ENCODE results near the gene PCBP3. TPM values are rescaled to one million over a fixed set of nuclear protein-coding genes. Genes with fewer than 3 reads are reported as not detected.

Gene PCBP3
- total RNA-seq, 1 experiment from 2014 or later: 1.4 TPM

DNA sequence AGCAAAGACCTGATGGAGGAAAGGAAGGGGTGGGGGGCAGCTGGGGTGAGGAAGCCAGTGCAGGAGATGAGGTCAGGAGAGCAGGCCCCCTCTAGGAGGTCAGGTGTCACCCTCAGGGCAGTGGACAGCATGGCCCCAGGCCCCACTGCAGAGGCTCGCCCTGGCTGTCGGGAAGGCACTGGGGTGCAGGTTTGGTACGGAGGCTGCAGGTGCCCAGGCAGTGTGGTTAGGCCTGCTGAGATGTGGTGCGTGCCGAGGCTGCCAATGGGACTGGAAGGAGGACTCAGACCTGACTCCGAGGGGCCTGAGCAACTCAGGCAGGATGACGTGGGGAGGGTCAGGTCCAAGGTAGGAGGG is 82.3 kb downstream of the PCBP3 start:
- BruUV-seq (replicated peaks): no TSS peak
- H3K36me3 Mint-ChIP-seq (ENCODE audit: insufficient read depth, unreplicated experiment): no peaks in the 10 kb centered on the region
- CTCF ChIA-PET: no interaction called here
- H3K27ac Mint-ChIP-seq (ENCODE audit: unreplicated experiment): no peak overlapping the region
- TF ChIP-seq CTCF (IDR thresholded peaks at IDR 0.05; ENCODE audit: unreplicated experiment): no peak
- no peaks in the 10 kb centered on the region for H3K9me3 Mint-ChIP-seq (ENCODE audit: low read depth, unreplicated experiment)
- intact Hi-C loops (cut with micrococcal nuclease; ENCODE audit: unreplicated experiment): no loop called here
- peaks cover 49% of the 10 kb centered on the region for H3K27me3 Mint-ChIP-seq (ENCODE audit: unreplicated experiment)
- no peaks in the 10 kb centered on the region for H3K4me1 Mint-ChIP-seq (ENCODE audit: low read depth, unreplicated experiment)
- no peak overlapping the region for H3K4me3 Mint-ChIP-seq (ENCODE audit: low read depth, unreplicated experiment)
- DNase-seq: no peak

GRCh38 chr21:45726438-45726837 is 82.9 kb downstream of the PCBP3 start:
- H3K4me1 Mint-ChIP-seq (ENCODE audit: low read depth, unreplicated experiment): no peaks in the 10 kb centered on the region
- no peak for TF ChIP-seq CTCF (IDR thresholded peaks at IDR 0.05; ENCODE audit: unreplicated experiment)

DNA sequence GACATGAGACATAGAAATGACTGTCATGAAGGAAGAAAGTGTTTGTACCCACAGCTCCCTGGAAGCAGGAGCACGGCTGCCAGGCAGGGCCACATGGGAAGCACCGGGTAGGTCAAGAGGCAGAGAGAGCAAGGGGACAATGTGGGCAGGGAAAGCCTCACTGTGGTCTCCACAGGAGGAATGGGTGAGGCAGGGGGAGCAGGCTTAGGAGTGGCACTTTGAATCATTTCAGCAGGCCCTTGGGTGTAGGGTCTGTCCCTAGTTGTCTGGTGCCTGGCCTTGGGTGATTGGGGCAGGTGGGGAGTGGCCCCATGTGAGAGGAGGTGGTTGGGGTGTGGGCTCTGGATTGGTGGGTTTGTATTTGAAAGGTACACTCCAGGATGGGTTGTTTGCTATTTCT is 83.9 kb downstream of the PCBP3 start:
- Mint-ChIP-seq H3K36me3 (ENCODE audit: insufficient read depth, unreplicated experiment) (no peaks in the 10 kb centered on the region), H3K4me3 (ENCODE audit: low read depth, unreplicated experiment) (no peak overlapping the region), H3K27me3 (ENCODE audit: unreplicated experiment) (peaks cover 58% of the 10 kb centered on the region), H3K4me1 (ENCODE audit: low read depth, unreplicated experiment) (no peaks in the 10 kb centered on the region), H3K27ac (ENCODE audit: unreplicated experiment) (no peak overlapping the region), H3K9me3 (ENCODE audit: low read depth, unreplicated experiment) (no peaks in the 10 kb centered on the region)
- BruUV-seq (replicated peaks): no TSS peak
- CTCF ChIA-PET: no interaction called here
- intact Hi-C loops (cut with micrococcal nuclease; ENCODE audit: unreplicated experiment): no loop called here
- TF ChIP-seq CTCF (IDR thresholded peaks at IDR 0.05; ENCODE audit: unreplicated experiment): no peak
- no peak for DNase-seq

More at GRCh38 chr21:45726438-45726837, 82.9 kb downstream of the PCBP3 start:
- Mint-ChIP-seq H3K36me3 (ENCODE audit: insufficient read depth, unreplicated experiment) (no peaks in the 10 kb centered on the region), H3K27ac (ENCODE audit: unreplicated experiment) (no peak overlapping the region), H3K9me3 (ENCODE audit: low read depth, unreplicated experiment) (no peaks in the 10 kb centered on the region), H3K27me3 (ENCODE audit: unreplicated experiment) (peaks cover 56% of the 10 kb centered on the region), H3K4me3 (ENCODE audit: low read depth, unreplicated experiment) (no peak overlapping the region)
- CTCF ChIA-PET: interaction anchor here (0.8 kb wide), 1 partner anchor 15 kb away, joined by 3 read pairs; no protein-coding TSS in a partner anchor
- intact Hi-C loops (cut with micrococcal nuclease; ENCODE audit: unreplicated experiment): no loop called here
- no peak for DNase-seq
- no TSS peak for BruUV-seq (replicated peaks)

DNA sequence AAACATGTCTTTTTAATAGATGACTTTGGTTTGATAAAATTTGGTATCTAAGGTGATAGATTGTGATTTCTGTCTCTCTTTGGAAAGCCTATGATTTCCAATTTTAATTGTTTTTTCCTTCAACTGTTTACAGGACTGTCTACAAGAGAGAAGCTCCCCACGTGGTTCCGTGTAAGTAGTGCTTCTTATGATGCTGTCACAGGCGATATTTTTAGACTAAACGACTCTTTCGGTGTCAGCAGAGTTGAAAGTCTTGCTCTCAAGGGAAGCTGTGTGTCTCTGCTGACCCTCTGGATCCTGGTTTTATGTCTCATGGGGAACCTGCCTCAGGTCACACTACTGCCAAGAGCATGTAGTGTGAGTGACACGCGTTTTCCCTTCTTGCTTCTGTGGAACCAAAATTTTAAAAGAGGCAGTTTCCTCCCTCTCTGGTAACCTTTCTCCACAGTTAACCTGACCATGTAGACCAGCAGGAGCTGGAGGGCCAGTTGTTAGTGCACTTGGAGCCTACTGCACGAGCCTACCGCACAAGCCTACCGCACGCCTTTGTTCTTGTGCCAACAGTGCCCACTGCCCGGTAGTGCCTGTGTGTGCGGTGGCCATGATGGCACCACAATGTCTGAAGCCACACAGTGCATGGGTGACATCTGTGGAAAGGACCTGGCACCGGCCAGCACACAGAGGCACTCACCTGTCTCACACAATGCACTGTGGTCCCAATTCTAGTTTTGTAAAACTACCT is 91.9 kb downstream of the PCBP3 start:
- H3K4me1 Mint-ChIP-seq (ENCODE audit: low read depth, unreplicated experiment): no peaks in the 10 kb centered on the region
- intact Hi-C loops (cut with micrococcal nuclease; ENCODE audit: unreplicated experiment): no loop called here
- H3K27ac Mint-ChIP-seq (ENCODE audit: unreplicated experiment): no peak overlapping the region
- BruUV-seq (replicated peaks): no TSS peak
- no peaks in the 10 kb centered on the region for H3K36me3 Mint-ChIP-seq (ENCODE audit: insufficient read depth, unreplicated experiment)
- CTCF ChIA-PET: no interaction called here
- H3K4me3 Mint-ChIP-seq (ENCODE audit: low read depth, unreplicated experiment): no peak overlapping the region
- DNase-seq: no peak
- peaks cover 51% of the 10 kb centered on the region for H3K27me3 Mint-ChIP-seq (ENCODE audit: unreplicated experiment)
- H3K9me3 Mint-ChIP-seq (ENCODE audit: low read depth, unreplicated experiment): no peaks in the 10 kb centered on the region
- TF ChIP-seq CTCF (IDR thresholded peaks at IDR 0.05; ENCODE audit: unreplicated experiment): no peak
